HEK293 (cell line): ENCODE data around the gene ASCL5.

Experiments used
- CTCF ChIA-PET: fragments of 350-600 bp; formaldehyde crosslinking; extraction: SDS; loops from one replicate; lab custom pipeline; 2021; ENCODE audit warnings: antibody characterized with exemption; lab: Yijun Ruan, JAX
- POLR2A ChIA-PET: fragments of 300-600 bp; formaldehyde crosslinking; extraction: SDS; loops from one replicate; lab custom pipeline; 2020; ENCODE audit warnings: antibody characterized with exemption, inconsistent platforms; lab: Yijun Ruan, JAX
- H3K27ac ChIP-seq: fragments of 200-500 bp; sonication (Bioruptor generic); 2 replicates; pipeline ENCODE4 v1.5.1; 2014; ENCODE audit warnings: low read depth, low read length, control low read depth, inconsistent platforms; ENCODE audit errors: extremely low read depth
- H3K36me3 ChIP-seq, 2 experiments: fragments of 200-500 bp in 1 of 2; sonication (Bioruptor generic) in 1 of 2; 1 replicate in 1 of 2; 2 replicates in 1 of 2; pipeline ENCODE4 v1.5.1; 2014 to 2017; ENCODE audit warnings: inconsistent platforms in 2 of 2, low read length in 2 of 2; ENCODE audit not compliant: control insufficient read depth in 2 of 2, insufficient read depth in 1 of 2
- H3K4me1 ChIP-seq: fragments of 200-500 bp; sonication (Bioruptor generic); 2 replicates; pipeline ENCODE4 v1.5.1; 2014; ENCODE audit warnings: mild to moderate bottlenecking, low read length, inconsistent platforms; ENCODE audit not compliant: control insufficient read depth, insufficient read depth
- H3K4me3 ChIP-seq: 2 replicates; pipeline ENCODE4 v1.5.1; 2011; ENCODE audit warnings: low read depth, mild to moderate bottlenecking, control low read depth, low read length, moderate library complexity
- H3K9me3 ChIP-seq: fragments of 200-500 bp; sonication (Bioruptor generic); 2 replicates; pipeline ENCODE4 v1.5.1; 2014; ENCODE audit warnings: low read depth, low read length, inconsistent platforms; ENCODE audit not compliant: control insufficient read depth, insufficient read depth
- HOXD13 ChIP-seq: sonication (generic); formaldehyde crosslinking; IDR thresholded peaks from 2 replicates; pipeline ENCODE4 v1.8.0; 2022; ENCODE audit warnings: missing genetic modification reagents, borderline replicate concordance
- IKZF3 ChIP-seq: fragments of 450-650 bp; IDR thresholded peaks from 2 replicates; pipeline ENCODE4 v1.5.0; 2018; ENCODE audit warnings: missing biosample characterization, mild to moderate bottlenecking, missing genetic modification characterization, moderate library complexity
- KLF1 ChIP-seq: fragments of 450-650 bp; formaldehyde crosslinking; IDR thresholded peaks from 2 replicates; pipeline ENCODE4 v1.5.1; 2016; ENCODE audit warnings: missing biosample characterization, missing genetic modification characterization
- KLF16 ChIP-seq: fragments of 450-650 bp; formaldehyde crosslinking; IDR thresholded peaks from 2 replicates; pipeline ENCODE4 v1.5.1; 2017; ENCODE audit warnings: missing biosample characterization, missing genetic modification characterization
- KLF8 ChIP-seq: fragments of 450-650 bp; formaldehyde crosslinking; IDR thresholded peaks from 2 replicates; pipeline ENCODE4 v1.5.1; 2016; ENCODE audit warnings: missing biosample characterization, missing genetic modification characterization
- PRDM1 ChIP-seq: fragments of 450-650 bp; formaldehyde crosslinking; IDR thresholded peaks from 2 replicates; pipeline ENCODE4; 2016; ENCODE audit warnings: missing biosample characterization, missing genetic modification characterization
- SCRT1 ChIP-seq: fragments of 450-650 bp; formaldehyde crosslinking; IDR thresholded peaks from 2 replicates; pipeline ENCODE4 v1.5.1; 2016; ENCODE audit warnings: missing biosample characterization, missing genetic modification characterization, borderline replicate concordance
- SCRT2 ChIP-seq: fragments of 450-650 bp; formaldehyde crosslinking; IDR thresholded peaks from 2 replicates; pipeline ENCODE4 v1.5.1; 2016; ENCODE audit warnings: missing biosample characterization, missing genetic modification characterization
- ZBTB8A ChIP-seq: fragments of 450-650 bp; formaldehyde crosslinking; IDR thresholded peaks from 2 replicates; pipeline ENCODE4 v1.5.1; 2016; ENCODE audit warnings: missing biosample characterization, missing genetic modification characterization
- ZFP69B ChIP-seq: fragments of 450-650 bp; formaldehyde crosslinking; IDR thresholded peaks from 2 replicates; pipeline ENCODE4 v1.5.1; 2016; ENCODE audit warnings: missing biosample characterization, missing genetic modification characterization
- ZNF114 ChIP-seq: fragments of 450-650 bp; formaldehyde crosslinking; IDR thresholded peaks from 2 replicates; pipeline ENCODE4 v1.5.0; 2017; ENCODE audit warnings: missing biosample characterization, missing genetic modification characterization
- ZNF146 ChIP-seq: fragments of 450-650 bp; formaldehyde crosslinking; IDR thresholded peaks from 2 replicates; pipeline ENCODE4 v1.5.1; 2016; ENCODE audit warnings: missing biosample characterization, missing genetic modification characterization
- ZNF155 ChIP-seq: fragments of 450-650 bp; formaldehyde crosslinking; IDR thresholded peaks from 2 replicates; pipeline ENCODE4 v1.5.1; 2016; ENCODE audit warnings: missing biosample characterization, missing genetic modification characterization
- ZNF280D ChIP-seq: fragments of 450-650 bp; formaldehyde crosslinking; IDR thresholded peaks from 2 replicates; pipeline ENCODE4 v1.5.1; 2016; ENCODE audit warnings: missing biosample characterization, missing genetic modification characterization
- ZNF416 ChIP-seq: fragments of 450-650 bp; formaldehyde crosslinking; IDR thresholded peaks from 2 replicates; pipeline ENCODE4 v1.5.1; 2016; ENCODE audit warnings: missing biosample characterization, missing genetic modification characterization
- ZNF423 ChIP-seq: fragments of 450-650 bp; formaldehyde crosslinking; IDR thresholded peaks from 2 replicates; pipeline ENCODE4 v1.5.1; 2016; ENCODE audit warnings: missing biosample characterization, missing genetic modification characterization
- ZNF544 ChIP-seq: fragments of 450-650 bp; formaldehyde crosslinking; IDR thresholded peaks from 2 replicates; pipeline ENCODE4 v1.5.0; 2017; ENCODE audit warnings: missing biosample characterization, missing genetic modification characterization
- ZNF561 ChIP-seq: fragments of 450-650 bp; IDR thresholded peaks from 2 replicates; pipeline ENCODE4 v1.5.1; 2018; ENCODE audit warnings: missing biosample characterization, missing genetic modification characterization, borderline replicate concordance
- ZNF792 ChIP-seq: fragments of 450-650 bp; formaldehyde crosslinking; IDR thresholded peaks from 2 replicates; pipeline ENCODE4 v1.5.1; 2016; ENCODE audit warnings: missing biosample characterization, missing genetic modification characterization
- ZNF830 ChIP-seq: fragments of 450-650 bp; IDR thresholded peaks from 2 replicates; pipeline ENCODE4 v1.5.0; 2018; ENCODE audit warnings: missing biosample characterization, missing genetic modification characterization, low read depth, mild to moderate bottlenecking, moderate library complexity
- ZSCAN30 ChIP-seq: fragments of 450-650 bp; IDR thresholded peaks from 2 replicates; pipeline ENCODE4 v1.5.1; 2018; ENCODE audit warnings: missing biosample characterization, mild to moderate bottlenecking, missing genetic modification characterization, moderate library complexity
- TF ChIP-seq, protein P1 (sequence below): fragments of 450-650 bp; formaldehyde crosslinking; IDR thresholded peaks from 2 replicates; pipeline ENCODE4 v1.5.1; 2016; ENCODE audit warnings: missing biosample characterization, missing genetic modification characterization
- TF ChIP-seq, protein P2 (sequence below): fragments of 450-650 bp; formaldehyde crosslinking; IDR thresholded peaks from 2 replicates; pipeline ENCODE4 v1.5.1; 2017; ENCODE audit warnings: missing biosample characterization, missing genetic modification characterization
- TF ChIP-seq, protein P3 (sequence below): fragments of 450-650 bp; formaldehyde crosslinking; IDR thresholded peaks from 2 replicates; pipeline ENCODE4 v1.5.1; 2017; ENCODE audit warnings: missing biosample characterization, missing genetic modification characterization
- TF ChIP-seq, protein P4 (sequence below): IDR thresholded peaks from 2 replicates; pipeline ENCODE4 v1.6.1; 2011; ENCODE audit warnings: mild to moderate bottlenecking, low read depth, low read length, borderline replicate concordance

The ASCL5 gene

DNA sequence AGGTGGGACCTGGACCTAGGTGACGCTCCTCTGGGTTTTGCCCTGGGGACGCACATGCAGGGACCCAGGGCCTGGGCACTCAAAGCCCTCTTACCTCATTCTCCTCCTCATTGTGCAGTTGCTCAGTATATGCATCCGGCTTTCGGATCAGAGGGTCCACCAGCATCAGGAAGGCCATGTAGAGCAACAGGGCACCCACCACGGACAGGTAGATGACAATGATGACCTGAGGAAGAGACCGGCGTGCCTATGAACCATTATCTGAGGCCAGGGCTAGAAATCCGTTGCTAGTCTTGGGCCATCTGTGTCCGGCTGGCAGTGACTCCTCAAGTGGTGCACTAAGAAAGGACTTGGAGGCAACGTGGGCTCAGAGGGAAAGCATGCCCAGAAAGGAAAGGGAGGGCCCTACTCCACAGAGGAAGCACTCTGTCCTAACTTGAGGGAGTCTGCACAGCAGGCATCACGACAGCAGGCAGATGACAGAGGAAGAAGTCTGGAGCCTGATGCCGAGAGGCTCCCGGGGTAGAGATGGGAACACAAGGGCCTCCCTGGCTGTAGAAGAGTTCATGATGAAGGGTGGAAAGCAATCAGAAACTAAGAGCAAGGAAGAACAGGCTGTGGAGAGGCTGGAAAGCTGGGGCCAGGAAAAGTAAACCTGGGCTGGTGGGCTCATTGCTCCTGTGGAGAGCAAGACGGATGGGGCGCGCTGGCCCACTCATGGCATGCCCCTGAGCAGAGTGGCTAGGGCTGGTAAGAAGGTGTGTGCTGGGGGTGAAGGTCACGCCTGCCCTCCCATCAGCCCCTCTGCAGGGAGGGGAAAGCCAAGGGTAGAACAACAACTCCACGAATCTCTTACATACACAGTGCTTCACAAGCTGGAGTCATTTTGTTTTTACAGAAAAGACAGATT lies 17.0 kb upstream of the ASCL5 start:
- peaks cover 14 to 100% of the 10 kb centered on the region in 2 experiments for H3K36me3 ChIP-seq

GRCh38 chr1:201142849-201143725 lies 16.1 kb upstream of the ASCL5 start:
- H3K9me3 ChIP-seq, result no peaks in the 10 kb centered on the region
- no peak overlapping the region for H3K4me3 ChIP-seq
- TF ChIP-seq KLF1 (tag by site-specific recombination) (no peak), ZNF155 (tag by site-specific recombination) (no peak), ZSCAN30 (no peak), ZNF561 (tag by site-specific recombination) (no peak), SCRT1 (no peak), PRDM1 (tag by site-specific recombination) (no peak), SCRT2 (tag by site-specific recombination) (no peak), ZNF114 (no peak), ZNF830 (tag by site-specific recombination) (no peak), KLF8 (tag by site-specific recombination) (no peak), ZNF280D (tag by site-specific recombination) (no peak), ZNF146 (tag by site-specific recombination) (no peak), IKZF3 (no peak), ZNF544 (tag by site-specific recombination) (no peak), ZFP69B (tag by site-specific recombination) (no peak), KLF16 (no peak), ZNF792 (tag by site-specific recombination) (no peak)
- TF ChIP-seq, protein P1, sequence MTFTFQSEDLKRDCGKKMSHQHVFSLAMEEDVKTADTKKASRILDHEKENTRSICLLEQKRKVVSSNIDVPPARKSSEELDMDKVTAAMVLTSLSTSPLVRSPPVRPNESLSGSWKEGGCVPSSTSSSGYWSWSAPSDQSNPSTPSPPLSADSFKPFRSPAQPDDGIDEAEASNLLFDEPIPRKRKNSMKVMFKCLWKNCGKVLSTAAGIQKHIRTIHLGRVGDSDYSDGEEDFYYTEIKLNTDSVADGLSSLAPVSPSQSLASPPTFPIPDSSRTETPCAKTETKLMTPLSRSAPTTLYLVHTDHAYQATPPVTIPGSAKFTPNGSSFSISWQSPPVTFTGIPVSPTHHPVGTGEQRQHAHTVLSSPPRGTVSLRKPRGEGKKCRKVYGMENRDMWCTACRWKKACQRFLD (tag by site-specific recombination), result no peak
- TF ChIP-seq, protein P2, sequence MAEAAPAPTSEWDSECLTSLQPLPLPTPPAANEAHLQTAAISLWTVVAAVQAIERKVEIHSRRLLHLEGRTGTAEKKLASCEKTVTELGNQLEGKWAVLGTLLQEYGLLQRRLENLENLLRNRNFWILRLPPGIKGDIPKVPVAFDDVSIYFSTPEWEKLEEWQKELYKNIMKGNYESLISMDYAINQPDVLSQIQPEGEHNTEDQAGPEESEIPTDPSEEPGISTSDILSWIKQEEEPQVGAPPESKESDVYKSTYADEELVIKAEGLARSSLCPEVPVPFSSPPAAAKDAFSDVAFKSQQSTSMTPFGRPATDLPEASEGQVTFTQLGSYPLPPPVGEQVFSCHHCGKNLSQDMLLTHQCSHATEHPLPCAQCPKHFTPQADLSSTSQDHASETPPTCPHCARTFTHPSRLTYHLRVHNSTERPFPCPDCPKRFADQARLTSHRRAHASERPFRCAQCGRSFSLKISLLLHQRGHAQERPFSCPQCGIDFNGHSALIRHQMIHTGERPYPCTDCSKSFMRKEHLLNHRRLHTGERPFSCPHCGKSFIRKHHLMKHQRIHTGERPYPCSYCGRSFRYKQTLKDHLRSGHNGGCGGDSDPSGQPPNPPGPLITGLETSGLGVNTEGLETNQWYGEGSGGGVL (tag by site-specific recombination), result no peak
- TF ChIP-seq, protein P3, sequence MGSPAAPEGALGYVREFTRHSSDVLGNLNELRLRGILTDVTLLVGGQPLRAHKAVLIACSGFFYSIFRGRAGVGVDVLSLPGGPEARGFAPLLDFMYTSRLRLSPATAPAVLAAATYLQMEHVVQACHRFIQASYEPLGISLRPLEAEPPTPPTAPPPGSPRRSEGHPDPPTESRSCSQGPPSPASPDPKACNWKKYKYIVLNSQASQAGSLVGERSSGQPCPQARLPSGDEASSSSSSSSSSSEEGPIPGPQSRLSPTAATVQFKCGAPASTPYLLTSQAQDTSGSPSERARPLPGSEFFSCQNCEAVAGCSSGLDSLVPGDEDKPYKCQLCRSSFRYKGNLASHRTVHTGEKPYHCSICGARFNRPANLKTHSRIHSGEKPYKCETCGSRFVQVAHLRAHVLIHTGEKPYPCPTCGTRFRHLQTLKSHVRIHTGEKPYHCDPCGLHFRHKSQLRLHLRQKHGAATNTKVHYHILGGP (tag by site-specific recombination), result no peak
- no peaks in the 10 kb centered on the region for H3K4me1 ChIP-seq
- POLR2A ChIA-PET, result interaction anchor here (1.1 kb wide), 1 partner anchor 11 kb away, joined by 4 read pairs; the partner anchor contains the start of gene TMEM9
- peaks cover 8 to 100% of the 10 kb centered on the region in 2 experiments for H3K36me3 ChIP-seq
- H3K27ac ChIP-seq, result no peak overlapping the region
- CTCF ChIA-PET, result no interaction called here

More for the DNA sequence above, 17.0 kb upstream of the ASCL5 start:
- ChIA-PET CTCF (no interaction called here), POLR2A (no interaction called here)
- no peak for TF ChIP-seq ZBTB8A (tag by site-specific recombination)
- no peak for TF ChIP-seq HOXD13 (CRISPR knock-in tag)
- TF ChIP-seq ZNF416 (tag by site-specific recombination), result no peak
- TF ChIP-seq, protein P4, sequence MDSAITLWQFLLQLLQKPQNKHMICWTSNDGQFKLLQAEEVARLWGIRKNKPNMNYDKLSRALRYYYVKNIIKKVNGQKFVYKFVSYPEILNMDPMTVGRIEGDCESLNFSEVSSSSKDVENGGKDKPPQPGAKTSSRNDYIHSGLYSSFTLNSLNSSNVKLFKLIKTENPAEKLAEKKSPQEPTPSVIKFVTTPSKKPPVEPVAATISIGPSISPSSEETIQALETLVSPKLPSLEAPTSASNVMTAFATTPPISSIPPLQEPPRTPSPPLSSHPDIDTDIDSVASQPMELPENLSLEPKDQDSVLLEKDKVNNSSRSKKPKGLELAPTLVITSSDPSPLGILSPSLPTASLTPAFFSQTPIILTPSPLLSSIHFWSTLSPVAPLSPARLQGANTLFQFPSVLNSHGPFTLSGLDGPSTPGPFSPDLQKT, result no peak
- no peak for TF ChIP-seq ZNF423 (tag by site-specific recombination)
- Histone ChIP-seq H3K4me1 (no peaks in the 10 kb centered on the region), H3K4me3 (no peak overlapping the region), H3K27ac (no peak overlapping the region), H3K9me3 (no peaks in the 10 kb centered on the region)
